ENCODE results near the gene SV2C. TPM values are rescaled to one million over a fixed set of nuclear protein-coding genes. Genes with fewer than 3 reads are reported as not detected.

Gene SV2C
- total RNA-seq, 2 donors from 2014 or later = 0.52 TPM; not detected in 1

DNA sequence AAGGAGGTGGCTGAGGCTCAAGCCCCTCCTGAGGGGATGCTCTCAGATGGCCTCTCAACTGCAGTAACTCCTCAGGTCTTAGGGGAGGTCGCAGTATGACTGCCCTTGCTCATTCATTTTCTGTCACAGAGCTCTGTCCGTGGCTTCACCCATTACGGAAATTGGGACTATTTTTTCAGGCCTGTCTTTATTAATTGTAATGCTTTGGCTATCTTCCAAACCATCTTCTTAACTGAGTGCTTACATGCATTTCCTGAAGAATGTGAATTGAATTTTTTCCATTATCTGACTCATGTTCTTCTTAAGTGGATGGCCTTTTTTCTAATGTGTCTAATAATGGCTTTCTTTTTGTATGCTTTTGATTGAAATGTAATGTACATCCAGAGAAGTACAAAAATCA is 36.4 kb upstream of the SV2C start:
- no peaks in the 10 kb centered on the region for H3K4me1 ChIP-seq
- DNase-seq (no peak), ATAC-seq (no peak)
- no peaks in the 10 kb centered on the region for H3K36me3 ChIP-seq (replicated peaks in 1 of 2; ENCODE audit: insufficient read depth in 1 of 2, low read depth in 2 of 2)
- intact Hi-C loops (cut with DNase I) = no loop called here
- no peak overlapping the region for H3K4me3 ChIP-seq
- no peak overlapping the region for H3K27ac ChIP-seq
- H3K9me3 ChIP-seq = no peaks in the 10 kb centered on the region
- no peaks in the 10 kb centered on the region for H3K27me3 ChIP-seq
- TF ChIP-seq, protein P1, sequence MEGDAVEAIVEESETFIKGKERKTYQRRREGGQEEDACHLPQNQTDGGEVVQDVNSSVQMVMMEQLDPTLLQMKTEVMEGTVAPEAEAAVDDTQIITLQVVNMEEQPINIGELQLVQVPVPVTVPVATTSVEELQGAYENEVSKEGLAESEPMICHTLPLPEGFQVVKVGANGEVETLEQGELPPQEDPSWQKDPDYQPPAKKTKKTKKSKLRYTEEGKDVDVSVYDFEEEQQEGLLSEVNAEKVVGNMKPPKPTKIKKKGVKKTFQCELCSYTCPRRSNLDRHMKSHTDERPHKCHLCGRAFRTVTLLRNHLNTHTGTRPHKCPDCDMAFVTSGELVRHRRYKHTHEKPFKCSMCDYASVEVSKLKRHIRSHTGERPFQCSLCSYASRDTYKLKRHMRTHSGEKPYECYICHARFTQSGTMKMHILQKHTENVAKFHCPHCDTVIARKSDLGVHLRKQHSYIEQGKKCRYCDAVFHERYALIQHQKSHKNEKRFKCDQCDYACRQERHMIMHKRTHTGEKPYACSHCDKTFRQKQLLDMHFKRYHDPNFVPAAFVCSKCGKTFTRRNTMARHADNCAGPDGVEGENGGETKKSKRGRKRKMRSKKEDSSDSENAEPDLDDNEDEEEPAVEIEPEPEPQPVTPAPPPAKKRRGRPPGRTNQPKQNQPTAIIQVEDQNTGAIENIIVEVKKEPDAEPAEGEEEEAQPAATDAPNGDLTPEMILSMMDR (IDR thresholded peaks at IDR 0.05) = no peak
- TF ChIP-seq POLR2A (IDR thresholded peaks at IDR 0.05) = no peak
- 43 to 59% methylated on average over 3 of the region's 3 CpGs for WGBS, 2 donors

DNA sequence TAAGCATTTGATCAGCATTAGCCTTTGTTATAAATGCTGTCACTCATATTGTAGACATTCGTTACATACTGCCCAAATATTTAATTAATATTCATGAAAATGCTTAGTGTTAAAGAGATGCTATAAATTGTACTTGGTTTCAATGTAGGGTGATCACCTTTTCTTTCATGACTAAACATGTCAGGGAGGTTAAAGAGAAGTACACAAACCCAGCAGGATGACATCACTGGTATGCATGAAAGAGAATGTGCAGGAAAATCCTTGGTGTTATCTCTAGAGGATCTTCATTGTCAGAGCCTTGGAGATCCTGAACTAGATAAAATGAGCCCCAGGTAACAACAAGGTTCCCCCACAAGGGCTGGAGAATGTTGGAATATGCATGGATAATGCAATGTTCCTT is 33.0 kb upstream of the SV2C start:
- no peak for DNase-seq
- intact Hi-C loops (cut with DNase I) = no loop called here
- H3K27me3 ChIP-seq = no peaks in the 10 kb centered on the region
- ATAC-seq = no peak
- WGBS, 2 donors = 35 to 41% methylated on average over 1 of the region's 1 CpG
- TF ChIP-seq, protein P1 (IDR thresholded peaks at IDR 0.05) = no peak
- TF ChIP-seq POLR2A (IDR thresholded peaks at IDR 0.05) = no peak
- no peaks in the 10 kb centered on the region for H3K36me3 ChIP-seq (replicated peaks in 1 of 2; ENCODE audit: insufficient read depth in 1 of 2, low read depth in 2 of 2)
- no peaks in the 10 kb centered on the region for H3K9me3 ChIP-seq
- H3K4me3 ChIP-seq = no peak overlapping the region
- H3K4me1 ChIP-seq = no peaks in the 10 kb centered on the region
- no peak overlapping the region for H3K27ac ChIP-seq

- Histone ChIP-seq H3K4me3 (no peak overlapping the region), H3K36me3 (replicated peaks in 1 of 2; ENCODE audit: insufficient read depth in 1 of 2, low read depth in 2 of 2) (no peaks in the 10 kb centered on the region), H3K4me1 (no peaks in the 10 kb centered on the region), H3K27me3 (no peaks in the 10 kb centered on the region), H3K27ac (no peak overlapping the region), H3K9me3 (no peaks in the 10 kb centered on the region)
- DNase-seq (no peak), ATAC-seq (no peak)
- intact Hi-C loops (cut with DNase I) = no loop called here
- TF ChIP-seq, protein P1 (IDR thresholded peaks at IDR 0.05) = no peak
- no peak for TF ChIP-seq POLR2A (IDR thresholded peaks at IDR 0.05)
- 33 to 41% methylated on average over 4 of the region's 4 CpGs for WGBS, 2 donors
Observed at GRCh38 chr5:76062502-76063041, 20.6 kb upstream of the SV2C start.

- DNase-seq (no peak), ATAC-seq (no peak)
- TF ChIP-seq, protein P1 (IDR thresholded peaks at IDR 0.05) = no peak
- no peak for TF ChIP-seq POLR2A (IDR thresholded peaks at IDR 0.05)
- 48 to 53% methylated on average over 5 of the region's 5 CpGs for WGBS, 2 donors
- no peak overlapping the region for H3K27ac ChIP-seq
- no peaks in the 10 kb centered on the region for H3K27me3 ChIP-seq
- no peaks in the 10 kb centered on the region for H3K9me3 ChIP-seq
- H3K4me1 ChIP-seq = no peaks in the 10 kb centered on the region
- no peaks in the 10 kb centered on the region for H3K36me3 ChIP-seq (replicated peaks in 1 of 2; ENCODE audit: insufficient read depth in 1 of 2, low read depth in 2 of 2)
- no peak overlapping the region for H3K4me3 ChIP-seq
- intact Hi-C loops (cut with DNase I) = no loop called here
Observed at GRCh38 chr5:76065258-76065657, 17.9 kb upstream of the SV2C start.

GRCh38 chr5:76069061-76069735 is 14.0 kb upstream of the SV2C start:
- WGBS, 2 donors = 68 to 78% methylated on average over 4 of the region's 4 CpGs
- TF ChIP-seq, protein P1 (IDR thresholded peaks at IDR 0.05) = no peak
- no peak for TF ChIP-seq POLR2A (IDR thresholded peaks at IDR 0.05)
- no peaks in the 10 kb centered on the region for H3K36me3 ChIP-seq (replicated peaks in 1 of 2; ENCODE audit: insufficient read depth in 1 of 2, low read depth in 2 of 2)
- H3K27me3 ChIP-seq = no peaks in the 10 kb centered on the region
- ATAC-seq (no peak), DNase-seq (no peak)
- no peaks in the 10 kb centered on the region for H3K9me3 ChIP-seq
- intact Hi-C loops (cut with DNase I) = no loop called here
- no peak overlapping the region for H3K4me3 ChIP-seq
- no peak overlapping the region for H3K27ac ChIP-seq
- H3K4me1 ChIP-seq = no peaks in the 10 kb centered on the region
